ENCODE data around the gene AASDH.

Gene AASDH

DNA sequence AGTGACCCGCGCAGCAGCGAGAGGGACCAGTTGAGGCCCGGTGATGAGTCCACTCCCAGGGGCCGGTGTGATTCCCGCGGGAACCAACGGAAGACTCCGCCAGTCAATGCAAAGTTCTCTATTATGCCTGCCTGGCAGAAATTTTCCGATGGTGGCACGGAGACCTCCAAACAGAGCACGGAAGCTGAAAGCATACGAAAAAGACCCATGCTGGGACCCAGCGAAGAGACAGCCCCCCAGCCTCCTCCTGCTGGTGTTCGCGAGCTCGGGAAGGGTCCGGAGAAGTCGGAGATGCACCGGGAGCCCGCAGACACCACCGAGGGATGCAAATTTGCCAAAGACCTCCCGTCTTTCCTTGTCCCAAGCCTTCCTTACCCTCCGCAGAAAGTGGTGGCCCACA, 71.7 kb downstream of the AASDH start:
- no peak for DNase-seq (ENCODE audit: low spot score)

DNA sequence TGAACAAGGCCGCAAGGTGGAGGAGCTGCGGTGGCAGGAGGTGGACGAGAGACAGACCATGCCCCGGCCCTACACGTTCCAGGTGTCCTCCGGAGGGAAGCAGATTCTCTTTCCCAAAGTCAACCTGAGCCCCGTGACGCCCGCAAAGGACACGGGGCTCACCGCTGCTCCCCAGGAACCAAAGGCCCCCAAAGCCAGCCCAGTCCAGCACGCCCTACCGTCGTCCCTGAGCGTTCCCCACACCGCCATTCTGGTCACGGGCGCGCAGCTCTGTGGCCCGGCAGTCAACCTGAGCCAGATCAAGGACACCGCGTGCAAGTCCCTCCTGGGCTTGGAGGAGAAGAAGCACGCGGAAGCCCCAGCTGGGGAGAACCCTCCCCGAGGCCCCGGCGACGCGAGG, 72.2 kb downstream of the AASDH start:
- no peak for DNase-seq (ENCODE audit: low spot score)

DNA sequence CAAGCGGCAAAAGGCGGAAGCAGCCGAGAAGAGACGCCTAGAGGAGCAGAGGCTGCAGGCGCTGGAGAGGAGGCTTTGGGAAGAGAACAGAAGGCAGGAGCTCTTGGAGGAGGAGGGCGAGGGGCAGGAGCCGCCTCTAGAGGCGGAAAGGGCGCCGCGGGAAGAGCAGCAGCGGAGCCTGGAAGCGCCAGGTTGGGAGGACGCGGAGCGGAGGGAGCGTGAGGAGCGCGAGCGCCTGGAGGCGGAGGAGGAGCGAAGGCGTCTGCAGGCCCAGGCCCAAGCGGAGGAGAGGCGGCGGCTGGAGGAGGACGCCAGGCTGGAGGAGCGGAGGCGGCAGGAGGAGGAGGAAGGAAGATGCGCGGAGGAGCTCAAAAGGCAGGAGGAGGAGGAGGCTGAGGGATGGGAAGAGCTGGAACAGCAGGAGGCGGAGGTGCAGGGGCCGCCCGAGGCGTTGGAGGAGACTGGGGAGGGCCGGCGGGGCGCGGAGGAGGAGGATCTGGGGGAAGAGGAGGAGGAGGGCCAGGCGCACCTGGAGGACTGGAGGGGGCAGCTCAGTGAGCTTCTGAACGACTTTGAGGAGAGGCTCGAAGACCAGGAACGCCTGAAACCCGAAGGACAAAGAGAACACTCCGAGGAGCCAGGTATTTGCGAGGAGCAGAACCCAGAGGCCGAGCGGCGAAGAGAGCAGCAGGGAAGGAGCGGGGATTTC, 72.9 kb downstream of the AASDH start:
- no peak for DNase-seq (ENCODE audit: low spot score)

DNA sequence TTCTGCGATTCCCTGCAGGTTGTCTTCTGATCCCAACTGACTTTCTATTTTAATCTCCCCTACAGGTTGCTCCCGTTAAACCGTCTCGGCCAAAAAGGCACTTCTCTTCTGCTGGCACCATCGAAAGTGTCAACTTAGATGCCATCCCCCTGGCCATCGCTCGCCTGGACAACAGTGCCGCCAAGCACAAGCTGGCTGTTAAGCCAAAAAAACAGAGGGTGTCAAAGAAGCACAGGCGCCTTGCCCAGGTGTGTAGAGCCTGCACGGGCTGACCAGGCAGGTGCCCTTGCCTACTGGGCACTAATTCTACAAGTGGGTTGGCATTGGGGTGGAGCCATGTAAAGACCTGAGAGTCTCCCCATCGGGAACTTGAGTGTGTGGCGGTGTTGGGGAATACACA, 74.2 kb downstream of the AASDH start:
- no peak for DNase-seq (ENCODE audit: low spot score)

DNA sequence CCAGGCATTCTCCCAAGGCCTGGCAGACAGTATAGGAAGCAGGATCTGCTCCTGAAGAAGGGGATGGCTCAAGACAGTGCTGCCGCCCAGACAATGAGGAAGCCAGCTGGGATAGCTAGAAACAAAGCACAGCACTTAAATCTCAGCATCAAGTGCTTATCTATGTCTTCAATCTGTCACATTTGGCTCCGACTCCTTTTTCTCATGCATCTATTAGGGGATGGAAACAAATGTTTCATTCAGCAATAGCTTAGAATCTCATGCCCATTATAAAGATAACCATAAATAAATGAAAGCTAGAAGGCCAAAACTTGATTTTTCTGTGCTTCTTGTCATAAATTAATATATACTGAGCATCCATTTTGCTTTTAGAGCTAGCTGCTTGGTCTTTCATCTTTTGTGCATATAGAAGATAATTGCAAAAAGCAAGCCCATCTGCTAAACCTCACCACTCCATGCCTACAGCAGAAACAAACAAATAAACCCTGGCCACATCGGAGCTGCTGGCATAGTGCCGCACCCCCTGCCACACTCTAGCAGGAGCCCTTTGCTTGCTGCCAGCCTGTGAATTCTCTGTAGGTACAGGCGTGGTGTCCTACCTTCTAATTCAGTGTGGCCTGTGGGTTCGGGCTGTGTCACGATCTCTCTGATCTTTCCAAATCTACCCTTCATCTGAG, 75.9 kb downstream of the AASDH start:
- DNase-seq (ENCODE audit: low spot score) = no peak

DNA sequence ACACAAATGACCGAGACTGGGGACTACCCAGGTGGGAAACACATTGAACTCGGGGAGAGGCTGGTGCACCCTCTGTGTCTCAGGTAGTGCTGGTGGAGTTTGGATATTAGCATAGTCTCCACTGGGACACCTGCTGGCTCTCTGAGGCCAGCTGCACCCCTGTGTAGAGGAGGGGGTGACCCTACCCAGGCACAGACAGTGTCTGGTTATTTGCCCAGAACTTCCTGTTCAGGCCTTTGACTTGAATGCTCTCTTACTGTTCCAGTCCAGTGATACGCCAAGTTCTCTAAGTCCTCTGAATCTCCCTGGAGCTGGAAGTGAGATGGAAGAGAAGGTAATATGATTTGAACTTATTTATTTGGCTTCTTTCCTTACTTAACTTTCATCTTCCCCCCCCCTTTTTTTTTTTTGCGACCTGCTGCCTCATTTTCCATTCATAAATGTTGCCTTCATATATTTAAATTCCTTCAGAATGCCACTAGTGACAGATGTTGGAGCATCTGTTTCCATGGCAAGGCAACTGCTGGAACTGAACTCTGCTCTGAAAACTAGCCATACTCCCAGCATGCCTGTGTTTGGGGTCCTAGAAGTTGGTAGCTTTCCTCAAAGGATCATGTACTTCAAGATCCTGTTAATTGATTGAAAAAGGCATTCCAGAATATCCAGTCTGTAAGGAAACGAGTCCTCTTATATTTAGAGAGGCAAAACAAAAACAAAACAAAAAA, 76.7 kb downstream of the AASDH start:
- peak; percentile 47 for DNase-seq (ENCODE audit: low spot score)

DNA sequence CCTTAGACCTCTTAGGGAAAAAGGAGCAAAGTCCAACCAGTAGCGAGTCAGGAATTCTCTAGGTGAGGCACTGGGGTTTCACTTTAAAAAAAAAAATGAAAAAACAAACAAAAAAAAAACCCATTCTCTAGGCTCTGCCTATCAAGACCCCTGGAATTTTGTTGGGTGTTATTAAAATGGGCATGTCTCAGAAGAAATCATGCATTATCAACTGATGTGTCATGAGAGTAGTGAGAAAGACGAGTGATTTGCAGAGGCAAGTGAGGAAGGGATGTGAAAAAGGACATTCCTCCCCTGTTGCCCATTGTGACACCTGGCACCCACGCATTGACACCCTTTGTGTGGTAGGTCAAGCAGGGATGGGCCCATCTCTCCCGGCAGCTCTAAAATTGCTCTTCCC, 78.9 kb downstream of the AASDH start:
- DNase-seq (ENCODE audit: low spot score) = no peak

DNA sequence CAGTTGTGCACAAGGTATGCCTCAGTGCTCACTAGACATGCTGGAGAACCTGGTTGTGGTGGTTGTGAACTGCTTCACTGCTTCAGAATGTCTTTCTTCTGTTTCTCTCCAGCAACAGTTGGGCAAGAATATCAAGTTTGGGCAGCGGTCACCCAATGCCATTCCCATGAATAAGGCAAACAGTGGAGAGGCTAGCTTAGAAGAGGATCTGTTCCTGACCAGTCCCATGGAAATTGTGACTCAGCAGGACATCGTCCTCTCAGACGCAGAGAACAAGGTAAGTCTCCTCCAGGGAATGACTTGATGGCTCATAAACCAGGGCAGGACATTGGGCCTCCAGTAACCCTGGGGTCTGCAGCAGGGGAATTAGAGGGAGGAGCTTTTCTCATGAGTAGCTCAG, 79.9 kb downstream of the AASDH start:
- DNase-seq (ENCODE audit: low spot score) = no peak

DNA sequence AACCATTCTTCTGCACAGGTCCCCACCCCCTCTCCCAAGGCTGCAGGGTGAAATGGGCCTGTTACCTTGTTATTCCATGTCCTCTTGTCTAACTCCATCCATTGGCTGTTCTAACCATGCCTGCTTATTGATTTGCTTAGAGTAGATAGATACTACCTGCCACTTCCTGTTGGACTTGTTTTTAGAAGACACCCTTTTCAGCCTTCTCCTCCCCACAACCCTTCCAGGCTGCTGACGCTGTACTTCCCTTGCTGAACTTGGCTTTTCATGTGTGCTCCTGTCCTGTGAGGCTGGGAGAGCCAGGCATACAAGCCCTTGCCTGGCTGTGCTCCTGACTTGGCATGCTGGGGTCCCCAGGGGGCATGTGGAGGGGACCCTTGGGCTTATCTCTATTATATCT, 81.9 kb downstream of the AASDH start:
- no peak for DNase-seq (ENCODE audit: low spot score)

DNA sequence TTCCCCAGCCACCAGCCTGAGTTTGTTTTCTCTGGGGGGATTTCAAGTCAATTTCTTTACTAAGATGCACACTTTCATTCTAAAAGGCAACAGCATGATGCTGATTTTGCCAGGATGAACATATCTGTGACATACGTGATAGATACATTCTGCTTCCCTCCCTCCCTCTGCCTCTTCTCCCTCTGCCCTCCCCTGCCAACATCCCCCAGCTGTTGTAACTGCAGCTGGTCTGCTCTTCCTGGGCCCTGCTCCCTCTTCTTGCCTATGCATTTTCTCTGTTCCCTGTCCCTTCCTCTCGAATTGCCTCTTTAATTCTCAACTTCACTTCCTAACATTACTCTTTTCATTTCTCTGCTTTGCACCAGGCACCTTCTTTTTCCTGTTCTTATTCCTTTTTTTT, 83.4 kb downstream of the AASDH start:
- no peak for DNase-seq (ENCODE audit: low spot score)

DNA sequence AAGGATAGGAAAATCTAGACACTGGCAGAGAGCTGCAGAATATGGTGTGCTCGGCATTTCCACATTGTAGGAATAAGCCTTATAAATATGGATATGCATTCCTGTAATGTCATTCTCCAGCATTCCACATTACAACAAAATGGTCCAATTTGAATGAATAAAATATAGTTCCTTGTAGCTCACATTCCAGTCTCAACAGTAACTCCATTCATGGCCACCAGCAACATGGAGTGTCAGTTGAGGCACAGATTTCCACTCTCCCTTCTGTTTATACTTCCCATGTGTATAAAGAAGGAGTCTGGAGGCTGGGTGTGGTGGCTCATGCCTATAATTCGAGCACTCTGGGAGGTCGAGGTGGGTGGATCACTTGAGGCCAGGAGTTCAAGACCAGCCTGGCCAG, 84.5 kb downstream of the AASDH start:
- no peak for DNase-seq (ENCODE audit: low spot score)

DNA sequence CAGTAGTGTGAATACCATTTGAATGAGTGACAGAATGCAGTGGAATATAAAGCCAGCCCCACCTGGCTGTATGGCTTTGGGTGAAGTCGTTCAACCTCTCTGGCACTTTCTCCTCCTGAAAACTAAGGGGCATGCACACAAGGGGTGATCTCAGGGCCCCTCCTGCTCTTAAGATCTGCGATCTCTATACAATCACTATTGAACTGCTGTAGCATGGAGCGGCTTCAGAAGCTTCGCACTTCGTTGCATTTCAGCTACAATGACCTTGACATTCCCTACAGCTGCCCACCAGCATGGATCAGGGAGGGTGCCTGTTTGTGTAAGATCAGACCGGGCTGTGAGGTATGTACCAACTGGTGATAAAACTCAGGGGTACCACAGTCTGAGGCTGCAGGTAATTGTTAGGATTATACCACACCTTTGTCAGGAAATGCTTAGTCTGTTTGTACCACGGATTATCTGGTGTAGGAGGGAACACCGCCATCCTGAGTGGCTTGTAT, 85.2 kb downstream of the AASDH start:
- DNase-seq (ENCODE audit: low spot score) = no peak

DNA sequence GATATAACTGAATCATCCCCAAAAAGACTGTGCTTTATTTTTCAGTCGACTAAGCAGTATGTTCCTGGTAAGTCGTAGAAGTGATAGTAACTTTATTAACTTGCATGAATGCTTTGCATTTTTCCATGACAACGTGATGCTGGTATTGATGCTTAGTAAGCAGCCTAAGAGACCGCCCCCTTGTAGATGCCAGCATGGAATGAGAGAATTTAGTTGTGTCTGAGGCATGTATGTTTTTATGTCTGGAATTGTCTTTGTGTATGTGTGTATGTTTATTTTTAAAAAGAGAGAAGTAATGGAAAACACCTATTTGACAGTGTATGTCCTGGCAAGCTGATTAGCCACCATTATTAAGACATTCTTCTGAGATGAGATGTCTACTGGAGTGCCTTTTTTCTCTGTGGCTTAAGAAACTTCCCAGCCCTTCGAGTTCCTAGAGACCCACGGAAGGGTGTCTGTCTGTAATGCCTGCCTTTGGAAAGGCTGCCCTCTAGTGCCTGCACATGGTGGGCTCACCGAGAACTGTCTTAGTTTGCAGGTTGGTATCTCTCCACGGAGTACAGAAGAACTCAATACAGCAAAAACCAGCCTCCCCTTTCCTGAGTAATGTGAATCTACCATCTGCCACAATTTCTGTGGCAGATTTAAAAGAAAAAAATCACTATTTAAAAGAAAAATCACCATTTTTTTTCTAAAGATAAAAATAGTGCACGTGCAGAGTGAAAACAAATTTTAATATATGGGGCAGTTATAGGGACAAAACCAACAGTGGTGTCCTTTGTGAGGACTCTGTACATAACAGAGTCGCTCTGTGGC, 85.9 kb downstream of the AASDH start:
- DNase-seq (ENCODE audit: low spot score) = peak; percentile 80

DNA sequence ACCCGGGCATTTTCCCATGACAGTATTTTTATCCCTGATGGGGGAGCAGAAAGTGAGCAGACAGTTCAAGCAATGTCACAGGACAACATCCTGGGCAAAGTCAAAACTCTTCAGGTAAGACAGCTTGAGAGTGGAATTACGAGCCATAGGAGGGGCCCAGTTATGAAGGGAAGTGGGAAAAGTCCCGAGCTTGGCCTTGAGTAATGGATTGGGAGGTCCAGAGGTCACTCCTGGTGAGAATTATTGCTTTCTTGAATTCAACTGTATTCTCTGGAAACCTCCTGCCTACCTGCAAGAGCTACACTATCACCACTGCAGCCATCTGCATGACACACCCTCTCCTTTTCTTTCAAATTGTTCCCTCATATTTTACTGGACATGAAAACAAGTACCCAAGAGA, 89.1 kb downstream of the AASDH start:
- DNase-seq (ENCODE audit: low spot score) = no peak

DNA sequence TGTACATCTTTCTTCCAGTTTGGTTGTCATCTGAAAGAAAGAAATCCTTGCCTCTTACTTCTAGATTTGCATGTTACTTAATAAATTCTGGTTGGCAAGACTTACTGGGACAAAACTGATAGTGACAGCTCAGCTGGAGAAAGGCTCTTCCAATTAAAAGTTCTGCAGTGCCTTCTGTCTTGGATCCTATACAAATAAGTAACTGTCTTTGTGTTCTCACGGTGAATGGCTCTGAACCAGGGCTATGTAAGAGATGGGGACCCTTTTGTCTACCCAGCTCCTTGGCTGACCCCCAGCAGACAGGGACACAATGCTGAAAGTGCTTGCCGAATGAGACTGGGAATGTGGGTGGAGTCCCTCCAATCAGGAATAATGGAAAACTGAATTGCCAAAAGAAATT, 89.5 kb downstream of the AASDH start:
- DNase-seq (ENCODE audit: low spot score) = no peak

DNA sequence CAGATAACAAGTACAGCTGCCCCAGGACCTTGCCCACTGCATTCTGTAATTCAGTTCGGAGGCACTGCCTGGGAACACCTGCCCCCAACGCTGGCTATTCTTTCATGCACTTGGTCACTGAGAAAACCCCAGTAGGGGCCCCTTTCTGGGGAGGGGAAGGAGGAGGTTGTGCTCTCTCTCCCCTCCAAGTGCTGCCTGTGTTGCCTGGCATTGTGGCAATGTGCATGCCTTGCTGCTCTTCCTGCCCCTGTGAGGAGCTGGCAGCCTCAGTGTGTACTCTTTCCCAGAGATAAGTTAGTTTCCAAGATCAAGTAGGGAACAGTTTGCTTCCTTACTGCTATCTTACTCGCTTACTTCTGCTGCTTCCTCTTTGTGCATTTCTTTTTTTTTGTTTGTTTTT, 90.8 kb downstream of the AASDH start:
- DNase-seq (ENCODE audit: low spot score) = no peak

DNA sequence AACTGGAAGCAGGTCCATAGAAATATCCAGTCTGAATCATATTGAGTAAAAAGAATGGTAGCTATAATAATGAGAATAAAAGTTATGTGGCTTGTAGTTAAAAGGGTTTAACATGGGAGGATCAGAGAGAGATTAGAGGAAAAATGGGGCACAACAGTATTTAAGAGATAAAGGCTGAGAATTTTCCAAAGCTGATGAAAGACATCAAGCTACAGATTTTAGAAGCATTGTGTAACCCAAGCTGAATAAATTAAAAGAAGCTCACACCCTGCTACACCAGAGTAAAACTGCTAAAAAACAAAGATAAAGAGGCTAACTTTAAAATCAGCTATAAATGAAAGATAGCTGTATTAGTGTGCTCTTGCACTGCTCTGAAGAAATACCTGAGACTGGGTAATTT, 94.2 kb downstream of the AASDH start:
- no peak for DNase-seq (ENCODE audit: low spot score)

DNA sequence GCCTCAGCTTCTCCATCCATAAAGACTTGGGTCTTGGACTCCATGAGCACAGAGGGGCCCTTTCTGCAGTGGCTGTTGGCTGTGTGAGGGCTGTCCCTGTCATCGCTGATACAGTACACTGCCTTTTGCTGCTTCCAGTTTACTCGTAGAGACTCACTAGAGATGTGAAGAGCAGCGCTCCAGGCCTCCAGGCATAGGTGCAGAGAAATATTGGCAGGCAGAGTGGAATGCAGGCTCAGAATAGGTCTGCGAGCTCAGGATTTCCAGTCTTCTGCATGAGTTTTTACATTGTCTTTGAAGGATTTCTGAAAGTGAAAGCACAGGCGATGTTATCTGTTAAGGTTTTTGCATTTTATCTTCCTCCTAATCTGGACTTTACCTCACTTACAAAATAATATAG, 97.4 kb downstream of the AASDH start:
- no peak for DNase-seq (ENCODE audit: low spot score)

DNA sequence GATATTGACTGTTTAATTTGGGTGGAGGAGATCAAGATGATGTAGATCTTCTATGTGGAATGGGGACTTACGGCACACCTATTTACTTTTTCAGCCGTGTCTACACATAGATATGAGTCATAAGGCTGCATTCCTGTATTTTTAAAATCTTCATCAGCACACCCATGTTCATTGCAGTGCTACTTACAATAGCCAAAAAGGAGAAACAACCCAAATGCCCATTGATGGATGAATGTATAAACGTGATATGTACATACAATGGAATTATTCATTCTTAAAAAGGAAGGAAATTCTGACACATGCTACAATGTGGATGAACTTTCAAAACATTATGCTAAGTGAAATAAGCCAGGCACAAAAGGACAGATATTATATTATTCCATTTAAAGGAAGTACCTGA, 98.6 kb downstream of the AASDH start:
- DNase-seq (ENCODE audit: low spot score) = no peak

All from globus pallidus (tissue), 1 donor.